GM19372 (cell line): ENCODE measurements around the gene TMEM266.

Source experiments
- ATAC-seq: cut with Tn5 transposase; IDR thresholded peaks from one replicate; pipeline ENCODE4 v1.9.1; 2021; ENCODE audit warnings: mild to moderate bottlenecking, low read depth, moderate library complexity; ENCODE audit not compliant: unreplicated experiment

TMEM266 gene

GRCh38 chr15:76178296-76179000 is 118.7 kb downstream of the TMEM266 start:
- ATAC-seq: no peak

DNA sequence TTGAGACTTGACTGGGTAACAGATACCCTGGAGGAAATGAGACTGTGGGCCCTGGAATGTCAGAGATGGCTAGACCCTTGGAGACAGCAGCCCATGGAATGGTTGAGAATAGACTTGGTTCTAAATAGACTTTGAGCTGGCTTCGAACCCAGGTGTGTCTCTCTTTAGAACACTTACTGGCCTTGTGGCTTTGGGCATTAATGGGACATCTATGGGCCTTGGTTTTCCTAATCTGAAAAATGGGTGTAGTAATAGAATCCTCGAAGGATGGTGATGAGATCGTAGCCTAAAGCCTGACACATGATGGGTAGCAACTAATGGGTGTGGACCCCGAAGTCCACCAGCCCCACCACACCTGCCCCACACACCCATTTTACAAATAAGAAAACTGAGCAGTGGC is 119.2 kb downstream of the TMEM266 start:
- no peak for ATAC-seq

DNA sequence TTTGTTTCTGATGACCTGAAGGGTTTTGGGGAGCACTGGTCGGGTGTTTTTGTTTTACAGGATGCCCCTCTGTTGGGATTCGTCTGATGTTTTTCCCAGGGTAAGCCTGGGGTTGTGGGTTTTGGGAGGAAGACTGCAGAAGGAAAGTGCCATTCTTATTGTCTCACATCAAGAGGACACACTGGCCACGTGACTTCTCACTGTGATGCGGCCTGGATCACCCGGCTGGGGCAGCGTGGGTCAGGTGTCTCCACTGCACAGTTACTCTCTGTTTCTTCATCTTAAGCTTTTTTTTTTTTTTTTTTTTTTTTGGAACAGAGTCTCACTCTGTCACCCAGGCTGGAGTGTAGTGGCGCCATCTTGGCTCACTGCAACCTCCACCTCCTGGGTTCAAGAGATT is 120.5 kb downstream of the TMEM266 start:
- no peak for ATAC-seq

DNA sequence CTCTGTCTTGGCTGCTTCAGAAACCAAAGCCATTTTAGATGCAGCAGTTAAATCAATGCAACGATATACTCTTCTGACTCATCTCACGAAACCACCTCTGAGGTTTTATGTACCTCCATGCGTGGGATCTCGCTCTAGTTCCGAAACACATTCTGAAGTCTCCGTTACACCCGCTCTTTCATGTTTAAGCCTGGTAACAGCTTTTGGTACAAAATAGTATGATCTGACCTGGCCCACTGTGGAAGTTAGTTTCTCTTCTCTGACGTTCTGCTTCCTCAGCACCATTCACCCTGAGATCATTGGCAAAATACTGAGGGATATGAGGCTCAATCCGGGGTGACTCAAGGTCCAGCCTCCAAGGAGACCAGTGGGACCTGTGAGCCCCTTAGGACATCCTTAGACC is 121.9 kb downstream of the TMEM266 start:
- peak; percentile 71 for ATAC-seq

DNA sequence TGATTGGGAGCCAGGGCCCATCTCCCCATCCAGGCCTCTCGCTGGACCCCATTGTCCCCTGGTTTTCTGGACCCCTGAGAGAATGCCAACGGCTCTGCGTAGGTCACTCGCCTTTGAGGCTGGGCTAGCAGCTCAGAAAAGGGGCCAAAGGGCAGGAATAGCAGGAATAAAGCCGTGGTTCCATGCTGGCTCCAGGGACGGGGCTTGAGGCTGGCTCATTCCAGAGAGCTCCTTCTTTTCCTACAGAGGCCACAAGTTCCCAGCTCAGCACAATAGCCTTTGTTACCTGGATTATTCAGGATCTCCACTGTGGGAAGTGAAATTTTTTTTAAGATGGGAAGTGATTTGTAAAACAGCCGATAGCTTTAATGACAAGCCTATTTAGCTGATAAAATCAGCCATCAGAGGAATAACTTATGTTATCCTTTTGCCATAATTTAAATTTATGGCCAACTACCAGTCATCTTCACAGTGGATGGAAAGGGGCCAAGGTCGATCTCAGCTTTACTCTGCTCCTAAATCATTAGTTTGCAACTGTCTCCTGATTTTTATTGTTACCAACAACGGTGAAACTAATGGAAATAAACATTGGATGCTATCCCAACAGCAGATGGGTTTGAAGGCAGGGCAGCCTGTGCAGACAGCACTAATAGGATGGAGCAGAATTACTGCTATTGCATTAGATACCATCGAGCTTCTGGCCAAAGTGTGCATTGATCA is 124.3 kb downstream of the TMEM266 start:
- ATAC-seq: no peak

- no peak for ATAC-seq
Measured at GRCh38 chr15:76184650-76185035, 124.9 kb downstream of the TMEM266 start.

- no peak for ATAC-seq
Measured at GRCh38 chr15:76185716-76186115, 125.9 kb downstream of the TMEM266 start.

DNA sequence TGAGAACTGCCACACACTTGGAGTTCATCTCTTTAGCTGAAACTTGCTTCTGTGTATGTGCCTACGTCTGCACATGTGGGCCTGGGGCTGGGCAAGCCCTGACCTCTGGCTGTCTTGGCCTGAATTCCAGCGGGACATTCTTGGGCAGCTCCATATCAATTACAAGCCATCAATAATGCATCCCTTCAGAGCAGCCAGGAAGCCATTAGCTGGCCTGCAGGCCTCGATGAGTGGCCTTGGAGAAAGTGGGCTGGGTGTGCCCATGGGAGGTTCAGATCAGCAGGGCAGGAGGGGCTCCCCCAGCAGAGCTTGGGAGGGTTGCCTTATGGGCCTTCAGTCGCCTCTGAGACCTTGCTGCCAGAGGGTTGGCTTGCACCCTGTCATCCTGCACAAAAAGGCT is 127.4 kb downstream of the TMEM266 start:
- ATAC-seq: no peak

DNA sequence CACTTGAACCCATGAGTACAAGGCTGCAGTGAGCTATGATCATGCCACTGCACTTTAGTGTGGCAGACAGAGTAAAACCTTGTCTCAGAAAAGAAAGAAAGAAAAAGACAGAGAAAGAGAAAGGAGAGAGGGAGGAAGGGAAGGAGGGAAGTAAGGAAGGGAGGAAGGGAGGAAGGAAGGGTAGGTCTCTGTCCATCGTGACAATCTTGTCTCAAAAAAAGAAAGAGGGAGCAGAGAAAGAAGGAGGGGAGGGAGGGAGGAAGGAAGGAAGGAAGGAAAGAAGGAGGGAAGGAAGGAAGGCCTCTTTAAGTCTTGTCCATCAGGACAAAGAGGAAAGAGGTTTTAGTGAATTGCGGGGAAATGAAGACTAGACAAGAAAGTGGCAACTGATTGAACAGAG is 129.3 kb downstream of the TMEM266 start:
- ATAC-seq: no peak

GRCh38 chr15:76190070-76190564 is 130.3 kb downstream of the TMEM266 start:
- no peak for ATAC-seq

GRCh38 chr15:76190751-76191538 is 131.2 kb downstream of the TMEM266 start:
- ATAC-seq: peak; percentile 78

DNA sequence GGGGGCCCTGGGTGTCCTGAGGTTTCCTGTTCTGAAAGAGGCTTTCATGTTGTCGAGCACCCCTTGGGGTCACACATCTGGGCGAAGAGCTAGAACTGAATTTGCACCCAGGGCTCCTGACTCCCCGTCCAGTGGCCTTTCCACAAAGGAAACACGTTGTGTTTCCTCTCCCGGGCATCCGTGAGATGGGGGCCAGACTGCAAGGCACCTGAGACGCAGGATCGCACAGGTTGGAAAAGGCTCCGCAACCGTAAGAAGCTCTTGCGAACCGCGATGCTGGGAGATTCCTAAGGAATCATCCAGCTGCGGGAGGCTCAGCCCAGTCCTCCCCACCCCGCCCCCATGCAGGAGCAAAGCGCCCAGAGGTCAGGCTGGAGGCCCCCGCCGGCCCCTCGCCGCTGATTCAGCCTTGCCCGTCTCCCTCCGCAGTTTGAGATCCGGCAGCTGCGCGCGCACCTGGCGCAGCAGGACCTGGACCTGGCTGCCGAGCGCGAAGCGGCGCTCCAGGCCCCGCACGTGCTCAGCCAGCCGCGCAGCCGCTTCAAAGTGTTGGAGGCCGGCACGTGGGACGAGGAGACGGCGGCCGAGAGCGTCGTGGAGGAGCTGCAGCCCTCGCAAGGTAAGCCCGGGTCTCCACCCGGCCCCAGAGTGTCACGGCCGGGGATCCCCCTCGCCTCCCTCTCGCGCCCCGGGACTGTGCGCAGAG is 131.9 kb downstream of the TMEM266 start:
- no peak for ATAC-seq

DNA sequence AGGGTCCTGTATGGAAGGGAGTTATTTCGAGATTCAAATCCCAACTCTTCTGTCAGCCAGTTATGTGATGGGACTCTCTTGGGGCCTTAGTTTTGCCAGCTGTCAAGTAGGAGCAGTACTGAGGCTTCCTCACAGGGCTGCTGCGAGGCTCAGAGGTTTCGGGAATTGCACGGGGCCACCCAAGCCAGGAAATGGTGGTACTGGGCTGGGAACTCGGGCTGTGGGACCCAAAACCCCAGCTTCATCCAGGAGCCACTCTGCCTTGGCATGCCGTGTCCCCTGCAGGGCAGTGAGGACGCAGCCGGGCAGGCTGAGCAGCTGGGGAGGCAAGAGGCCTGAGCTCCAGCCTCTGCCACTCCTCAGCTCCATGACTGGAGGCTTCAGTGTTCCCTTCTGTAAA is 132.9 kb downstream of the TMEM266 start:
- ATAC-seq: no peak

DNA sequence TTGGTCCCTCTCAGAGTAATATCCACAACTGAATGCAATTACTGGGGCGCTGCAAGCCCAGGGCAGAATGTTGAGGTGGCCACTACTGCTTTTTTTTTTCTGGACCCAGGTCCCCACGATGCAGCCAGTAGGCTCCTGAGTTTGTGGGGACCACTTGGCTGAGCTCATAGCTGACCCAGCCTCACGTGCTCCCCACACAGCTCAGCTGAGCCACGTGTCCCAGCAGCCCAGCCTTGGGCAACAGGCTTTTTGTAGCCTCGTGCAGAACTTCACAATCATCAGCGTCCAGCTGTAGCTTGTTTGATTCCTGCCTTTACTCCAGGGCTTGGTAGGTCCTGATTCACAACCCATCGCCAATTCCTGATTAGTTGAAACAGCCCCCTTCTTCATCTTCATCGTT is 134.1 kb downstream of the TMEM266 start:
- ATAC-seq: no peak

DNA sequence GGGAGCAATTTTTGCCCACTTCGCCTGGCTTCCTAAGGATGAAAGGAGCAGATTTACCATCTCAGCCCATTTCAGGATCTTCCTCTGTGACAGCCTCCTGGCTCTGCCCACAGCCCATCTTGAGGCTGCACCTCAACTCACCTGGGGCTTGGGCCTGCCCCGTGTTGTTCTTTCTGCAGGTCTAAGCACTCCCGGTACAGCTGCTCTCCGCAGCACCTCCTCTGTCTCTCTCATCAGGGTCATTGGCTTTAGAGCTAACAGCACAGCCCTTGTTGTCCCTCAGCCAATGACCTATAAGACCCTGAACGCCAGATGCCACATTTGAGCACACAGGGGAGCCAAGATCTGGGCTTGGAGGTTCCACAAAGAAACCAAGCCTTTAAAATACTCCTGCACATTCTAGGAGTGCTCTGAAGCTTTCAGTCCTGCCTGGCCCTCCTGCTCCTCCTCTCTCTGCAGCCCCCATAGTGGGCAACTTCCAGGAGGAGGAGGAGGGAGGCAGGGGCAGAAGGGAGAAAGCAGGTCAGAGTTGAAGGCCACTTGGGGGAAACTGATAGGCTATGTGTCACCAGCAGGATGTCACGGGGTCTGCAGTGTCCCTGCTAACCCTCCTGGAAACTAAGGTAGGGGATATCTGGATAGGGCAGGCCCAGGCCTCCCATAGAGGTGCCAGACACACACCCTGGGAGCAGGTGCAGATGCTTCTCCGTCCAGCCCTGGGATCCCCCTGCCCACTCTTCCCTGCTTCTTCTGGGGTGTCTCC is 135.9 kb downstream of the TMEM266 start:
- no peak for ATAC-seq

GRCh38 chr15:76196269-76197231 is 136.8 kb downstream of the TMEM266 start:
- no peak for ATAC-seq

- no peak for ATAC-seq
Measured at GRCh38 chr15:76197703-76198455, 138.1 kb downstream of the TMEM266 start.

GRCh38 chr15:76198456-76199105 is 138.8 kb downstream of the TMEM266 start:
- no peak for ATAC-seq
